Type B pancreatic cell (in vitro differentiated cells): Measurements from ENCODE around the gene UROC1. TPM values are rescaled to one million over a fixed set of nuclear protein-coding genes. Genes with fewer than 3 reads are reported as not detected.

Experiments used
- DNase-seq: peaks from one replicate; pipeline ENCODE4 v3.0.0; 2021; ENCODE audit warnings: mixed read lengths; ENCODE audit not compliant: unreplicated experiment; ENCODE audit errors: extremely low spot score
- H3K27ac Mint-ChIP-seq: 2 replicates; pipeline ENCODE4 v1.8.0; 2021; ENCODE audit warnings: mild to moderate bottlenecking, mixed read lengths
- H3K27me3 Mint-ChIP-seq: 2 replicates; pipeline ENCODE4 v1.8.0; 2021; ENCODE audit warnings: mixed read lengths
- H3K36me3 Mint-ChIP-seq: 2 replicates; pipeline ENCODE4 v1.8.0; 2021; ENCODE audit warnings: mixed read lengths
- H3K4me1 Mint-ChIP-seq: one replicate; pipeline ENCODE4 v1.8.0; 2021; ENCODE audit warnings: mixed read lengths; ENCODE audit not compliant: unreplicated experiment
- H3K4me3 Mint-ChIP-seq: 2 replicates; pipeline ENCODE4 v1.8.0; 2021; ENCODE audit warnings: mild to moderate bottlenecking, mixed read lengths
- H3K9me3 Mint-ChIP-seq: 2 replicates; pipeline ENCODE4 v1.8.0; 2021; ENCODE audit warnings: mixed read lengths
- total RNA-seq: library from RNA; stranded (reverse); gene quantifications from 2 replicates; pipeline ENCODE4 v1.2.1, GENCODE V29; 2021; ENCODE audit warnings: low replicate concordance
- TF ChIP-seq, protein P1 (sequence below): fragments of 200-600 bp; sonication (generic); conservative IDR thresholded peaks from 2 replicates; pipeline ENCODE4 v1.5.0; 2021; ENCODE audit warnings: antibody characterized with exemption, mild to moderate bottlenecking

Gene UROC1
- total RNA-seq, 1 donor from 2014 or later, result not detected

DNA sequence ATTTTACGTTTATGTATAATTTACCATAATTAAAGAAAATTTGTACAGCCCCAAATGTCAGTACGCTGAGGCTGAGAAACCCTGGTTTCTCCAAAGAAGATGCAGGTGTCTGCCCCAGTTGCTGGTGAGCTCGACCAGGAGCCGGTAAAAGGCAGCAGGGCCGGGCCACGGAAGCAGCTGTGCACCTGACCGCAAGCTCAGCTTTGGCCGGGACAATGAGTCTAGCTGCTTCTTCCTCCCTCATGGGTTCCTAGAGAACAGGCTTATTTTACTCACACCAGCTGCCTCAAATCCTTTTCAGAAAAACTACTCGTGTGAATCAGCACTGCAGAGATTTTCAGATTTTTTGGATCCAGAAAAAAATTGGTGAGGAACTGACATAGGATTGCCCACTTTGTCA, 23.8 kb downstream of the UROC1 start:
- no peaks in the 10 kb centered on the region for H3K4me1 Mint-ChIP-seq
- H3K27me3 Mint-ChIP-seq, result peaks cover 6% of the 10 kb centered on the region
- no peaks in the 10 kb centered on the region for H3K36me3 Mint-ChIP-seq
- no peak overlapping the region for H3K27ac Mint-ChIP-seq
- no peaks in the 10 kb centered on the region for H3K9me3 Mint-ChIP-seq
- no peak for DNase-seq
- H3K4me3 Mint-ChIP-seq, result no peak overlapping the region
- TF ChIP-seq, protein P1, sequence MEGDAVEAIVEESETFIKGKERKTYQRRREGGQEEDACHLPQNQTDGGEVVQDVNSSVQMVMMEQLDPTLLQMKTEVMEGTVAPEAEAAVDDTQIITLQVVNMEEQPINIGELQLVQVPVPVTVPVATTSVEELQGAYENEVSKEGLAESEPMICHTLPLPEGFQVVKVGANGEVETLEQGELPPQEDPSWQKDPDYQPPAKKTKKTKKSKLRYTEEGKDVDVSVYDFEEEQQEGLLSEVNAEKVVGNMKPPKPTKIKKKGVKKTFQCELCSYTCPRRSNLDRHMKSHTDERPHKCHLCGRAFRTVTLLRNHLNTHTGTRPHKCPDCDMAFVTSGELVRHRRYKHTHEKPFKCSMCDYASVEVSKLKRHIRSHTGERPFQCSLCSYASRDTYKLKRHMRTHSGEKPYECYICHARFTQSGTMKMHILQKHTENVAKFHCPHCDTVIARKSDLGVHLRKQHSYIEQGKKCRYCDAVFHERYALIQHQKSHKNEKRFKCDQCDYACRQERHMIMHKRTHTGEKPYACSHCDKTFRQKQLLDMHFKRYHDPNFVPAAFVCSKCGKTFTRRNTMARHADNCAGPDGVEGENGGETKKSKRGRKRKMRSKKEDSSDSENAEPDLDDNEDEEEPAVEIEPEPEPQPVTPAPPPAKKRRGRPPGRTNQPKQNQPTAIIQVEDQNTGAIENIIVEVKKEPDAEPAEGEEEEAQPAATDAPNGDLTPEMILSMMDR, result no peak

DNA sequence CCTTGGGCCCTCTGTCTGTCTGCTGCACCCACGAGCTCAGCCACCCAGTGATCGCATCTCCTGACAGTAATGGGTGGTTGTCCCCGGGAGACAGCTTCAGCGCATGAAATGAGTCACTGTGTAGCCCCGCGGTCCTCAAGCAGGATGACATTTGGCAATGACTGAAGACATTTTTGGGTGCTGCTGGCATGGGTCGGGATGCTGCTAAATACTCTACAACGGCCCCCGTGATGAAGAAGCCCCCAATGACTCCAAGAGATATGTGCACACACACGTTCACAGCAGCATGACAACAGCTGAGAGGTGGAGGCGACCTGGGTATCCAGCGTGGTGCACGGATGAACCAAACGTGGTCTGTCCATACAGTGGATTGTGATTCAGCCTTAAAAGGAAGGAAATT, 24.5 kb downstream of the UROC1 start:
- Mint-ChIP-seq H3K4me3 (no peak overlapping the region), H3K36me3 (no peaks in the 10 kb centered on the region), H3K27me3 (peaks cover 6% of the 10 kb centered on the region), H3K4me1 (no peaks in the 10 kb centered on the region), H3K27ac (no peak overlapping the region), H3K9me3 (no peaks in the 10 kb centered on the region)
- no peak for DNase-seq
- TF ChIP-seq, protein P1, result no peak

DNA sequence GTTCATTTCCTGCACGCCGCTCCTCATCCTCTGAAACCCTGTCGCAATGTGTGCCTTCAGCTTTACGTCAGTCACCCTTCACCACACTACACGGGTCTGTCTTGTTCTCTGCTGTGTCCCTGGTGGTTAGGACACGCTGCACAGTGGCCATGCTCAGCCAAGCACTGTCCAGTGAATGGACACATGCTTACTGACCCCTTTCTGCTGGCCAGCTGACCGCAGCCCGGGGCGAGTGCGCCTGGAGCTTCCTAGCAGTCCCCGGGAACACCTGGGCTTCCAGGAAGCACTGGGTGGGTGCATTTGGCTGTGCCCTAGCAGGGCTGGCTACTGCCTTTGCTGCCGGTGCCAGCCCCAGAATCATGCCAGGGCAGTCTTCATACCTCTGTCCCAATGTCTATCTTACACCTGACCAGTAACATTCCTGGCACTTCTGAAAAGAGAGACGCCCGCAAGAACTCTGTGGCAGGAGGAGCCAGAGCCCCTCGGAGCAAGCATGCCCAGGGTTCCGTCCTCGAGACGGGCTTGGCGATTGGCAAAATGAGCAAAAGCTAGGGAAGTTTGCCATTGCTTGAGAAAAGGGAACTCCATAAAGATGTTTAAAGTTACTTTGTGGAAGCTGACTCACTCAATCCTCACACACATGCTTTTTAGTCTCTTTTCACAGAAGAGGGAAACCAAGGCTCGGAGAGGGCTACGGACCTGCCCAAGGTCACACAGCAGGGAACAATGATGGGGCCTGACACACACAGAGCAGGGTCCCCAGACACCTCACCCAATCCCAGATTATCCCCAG, 26.2 kb downstream of the UROC1 start:
- Mint-ChIP-seq H3K4me1 (peaks cover 8% of the 10 kb centered on the region), H3K27me3 (peaks cover 3% of the 10 kb centered on the region), H3K9me3 (no peaks in the 10 kb centered on the region), H3K36me3 (no peaks in the 10 kb centered on the region), H3K27ac (no peak overlapping the region), H3K4me3 (no peak overlapping the region)
- no peak for DNase-seq
- TF ChIP-seq, protein P1, result no peak

DNA sequence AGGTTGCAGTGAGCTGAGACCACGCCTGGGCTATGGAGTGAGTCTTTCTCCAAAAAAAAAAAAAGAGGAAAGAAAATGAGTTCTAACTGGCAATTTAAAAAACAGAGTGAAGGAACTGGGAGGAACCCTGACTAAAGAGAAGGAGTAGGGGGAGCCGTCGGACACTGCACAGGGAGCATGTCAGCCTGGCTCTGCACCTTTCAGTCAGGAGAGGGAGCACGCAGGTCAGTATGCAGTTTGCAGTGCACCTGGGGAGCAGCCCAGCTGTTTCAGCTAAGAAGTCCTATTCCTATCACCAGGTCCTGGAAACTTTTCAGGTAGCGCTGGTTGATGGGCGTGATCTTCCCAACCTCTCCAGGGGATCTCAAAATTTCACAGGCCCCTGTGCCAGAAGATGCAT, 27.0 kb downstream of the UROC1 start:
- H3K9me3 Mint-ChIP-seq, result no peaks in the 10 kb centered on the region

DNA sequence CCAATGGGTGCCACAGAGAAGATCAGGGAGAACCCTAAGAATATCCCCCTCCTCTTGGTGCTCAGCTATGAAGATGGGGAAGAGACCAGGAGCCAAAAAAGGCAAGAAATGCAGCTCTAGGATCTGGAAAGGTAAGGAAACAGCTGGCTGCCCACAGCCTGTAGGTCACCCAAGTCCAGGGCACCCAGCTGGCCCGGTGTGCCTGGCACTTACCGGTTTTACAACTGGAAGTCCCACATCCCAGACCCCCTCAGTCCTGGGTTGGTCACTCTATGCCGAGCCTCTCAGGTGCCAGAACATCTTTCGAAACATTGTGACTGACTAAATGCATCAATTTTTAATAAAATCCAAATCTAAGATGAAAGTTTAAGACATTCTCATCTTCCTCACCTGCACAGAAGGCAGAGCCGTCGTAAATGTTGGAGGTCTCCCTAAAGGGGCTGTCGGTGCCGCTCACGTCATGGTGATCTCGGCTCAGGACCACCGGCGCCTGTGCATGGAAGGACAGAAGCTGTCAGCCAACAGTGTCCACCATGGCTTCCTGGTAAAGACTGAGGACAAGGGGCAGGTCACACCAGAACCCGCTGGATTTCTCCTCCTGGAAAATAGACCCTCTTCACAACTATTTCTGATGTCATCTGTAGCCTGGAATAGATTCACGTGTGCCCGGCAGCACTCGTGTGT, 28.5 kb downstream of the UROC1 start:
- no peak for DNase-seq
- H3K4me1 Mint-ChIP-seq, result peaks cover 16% of the 10 kb centered on the region
- no peak overlapping the region for H3K4me3 Mint-ChIP-seq
- TF ChIP-seq, protein P1, result no peak
- no peaks in the 10 kb centered on the region for H3K36me3 Mint-ChIP-seq
- no peak overlapping the region for H3K27ac Mint-ChIP-seq
- H3K27me3 Mint-ChIP-seq, result peaks cover 3% of the 10 kb centered on the region
- no peaks in the 10 kb centered on the region for H3K9me3 Mint-ChIP-seq

More for the DNA sequence above, 27.0 kb downstream of the UROC1 start:
- H3K4me3 Mint-ChIP-seq, result no peak overlapping the region
- DNase-seq, result no peak
- no peaks in the 10 kb centered on the region for H3K36me3 Mint-ChIP-seq
- peaks cover 3% of the 10 kb centered on the region for H3K27me3 Mint-ChIP-seq
- H3K27ac Mint-ChIP-seq, result no peak overlapping the region
- TF ChIP-seq, protein P1, result no peak
- peaks cover 10% of the 10 kb centered on the region for H3K4me1 Mint-ChIP-seq
